ENCODE results near the gene NRCAM. TPM values are rescaled to one million over a fixed set of nuclear protein-coding genes. Genes with fewer than 3 reads are reported as not detected.
"Not testable (repeated sequence)": the region's sequence is repeated elsewhere in the genome, so short reads cannot be mapped to it uniquely, and the experiment has no call there.

NRCAM gene
- total RNA-seq, 5 donors from 2014 or later (not counting 1 experiment from before 2014, with no cell fraction given): 3.1 to 10.7 (median 5.0) TPM

DNA sequence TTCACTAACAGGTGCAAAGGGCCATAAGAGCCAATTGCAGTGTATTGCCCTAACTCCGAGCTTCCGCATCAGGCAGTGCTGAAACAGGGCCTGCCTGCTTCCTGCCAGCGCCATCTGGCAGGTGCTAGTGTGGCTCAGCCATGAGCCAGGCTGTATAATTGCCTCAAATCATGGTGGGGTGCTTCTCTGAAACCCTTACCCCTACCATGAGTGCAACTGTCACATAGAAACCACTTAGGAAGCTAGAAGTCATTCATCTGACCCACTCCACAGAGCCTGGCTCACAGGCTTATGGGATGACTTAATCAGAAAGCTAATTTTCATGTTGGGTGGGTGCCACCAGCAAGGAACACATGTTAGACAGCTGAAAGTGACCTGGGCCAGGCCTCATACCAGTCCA lies 192.8 kb downstream of the NRCAM start:
- H3K27ac Mint-ChIP-seq: no peak overlapping the region
- H3K9me3 Mint-ChIP-seq: peaks cover 4 to 8% (median 5%) of the 10 kb centered on the region in 3 donors
- H3K4me3 Mint-ChIP-seq: no peak overlapping the region
- Histone ChIP-seq H3K27me3 (replicated peaks in 1 of 2; ENCODE audit: control insufficient read depth in 2 of 2, extremely low read depth in 1 of 2, insufficient read depth in 2 of 2, low read length in 1 of 2) (peaks cover 0 to 4% of the 10 kb centered on the region in 2 experiments), H3K4me3 (ENCODE audit: control insufficient read depth in 1 of 2, extremely low read depth in 1 of 2, low read length in 1 of 2) (no peak overlapping the region), H3K4me1 (ENCODE audit: control insufficient read depth in 1 of 2, extremely low read depth in 1 of 2, insufficient read depth in 2 of 2, low read length in 2 of 2) (no peaks in the 10 kb centered on the region), H3K9me3 (no peaks in the 10 kb centered on the region), H3K36me3 (ENCODE audit: control insufficient read depth in 2 of 2, extremely low read depth in 1 of 2, insufficient read depth in 1 of 2, low read length in 1 of 2) (no peaks in the 10 kb centered on the region), H3K27ac (ENCODE audit: low read length) (no peak overlapping the region)
- H3K36me3 Mint-ChIP-seq: no peaks in the 10 kb centered on the region
- no peaks in the 10 kb centered on the region for H3K4me1 Mint-ChIP-seq
- peaks cover 0 to 4% of the 10 kb centered on the region in 2 donors for H3K27me3 Mint-ChIP-seq
- POLR2A ChIA-PET: no interaction called here
- DNase-seq: no peak
- 59% methylated on average over 3 of the region's 3 CpGs for WGBS (ENCODE audit: insufficient coverage)
- no peak for ATAC-seq (replicated peaks in 1 of 4)
- CTCF ChIA-PET: no interaction called here

DNA sequence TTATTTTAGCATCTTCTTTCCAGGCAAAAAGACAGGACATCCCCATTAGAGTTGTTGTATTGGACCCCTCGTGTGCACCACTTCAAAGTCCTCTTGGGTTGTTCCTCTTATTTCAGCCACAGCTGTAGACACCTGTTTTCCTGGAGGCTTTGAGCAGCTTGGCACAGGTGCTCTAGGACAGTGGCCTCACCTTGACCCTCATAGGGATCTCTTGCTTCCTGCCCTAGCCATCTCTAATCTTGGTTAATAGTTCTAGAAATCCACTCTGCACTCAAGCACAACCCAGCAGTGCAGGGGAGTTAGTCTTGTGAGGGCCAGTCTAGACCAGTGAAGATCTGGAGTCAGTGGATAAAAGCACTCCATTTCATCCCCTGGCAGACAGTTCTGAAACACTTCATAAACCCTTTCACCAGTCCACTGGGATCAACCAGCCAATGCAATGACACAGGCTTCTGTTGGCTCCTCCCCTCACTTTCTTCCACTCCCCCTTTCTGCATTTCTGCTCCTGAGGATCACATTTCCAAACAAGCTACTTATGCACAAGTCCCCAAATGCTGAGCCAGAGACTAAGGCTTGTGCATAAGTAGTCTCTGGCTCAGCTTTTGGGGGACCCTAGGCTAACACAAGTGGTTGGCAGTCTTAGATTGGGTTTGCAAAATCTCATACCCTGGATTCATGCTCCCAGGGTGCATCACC lies 194.5 kb downstream of the NRCAM start:
- no peaks in the 10 kb centered on the region for H3K36me3 Mint-ChIP-seq
- Histone ChIP-seq H3K4me3 (ENCODE audit: control insufficient read depth in 1 of 2, extremely low read depth in 1 of 2, low read length in 1 of 2) (no peak overlapping the region), H3K4me1 (ENCODE audit: control insufficient read depth in 1 of 2, extremely low read depth in 1 of 2, insufficient read depth in 2 of 2, low read length in 2 of 2) (no peaks in the 10 kb centered on the region), H3K9me3 (no peaks in the 10 kb centered on the region), H3K27me3 (replicated peaks in 1 of 2; ENCODE audit: control insufficient read depth in 2 of 2, extremely low read depth in 1 of 2, insufficient read depth in 2 of 2, low read length in 1 of 2) (peaks cover 0 to 4% of the 10 kb centered on the region in 2 experiments), H3K27ac (ENCODE audit: low read length) (no peak overlapping the region), H3K36me3 (ENCODE audit: control insufficient read depth in 2 of 2, extremely low read depth in 1 of 2, insufficient read depth in 1 of 2, low read length in 1 of 2) (no peaks in the 10 kb centered on the region)
- no peaks in the 10 kb centered on the region for H3K4me1 Mint-ChIP-seq
- 43% methylated on average over 1 of the region's 1 CpG for WGBS (ENCODE audit: insufficient coverage)
- ATAC-seq (replicated peaks in 1 of 4) (no peak), DNase-seq (no peak)
- no peak overlapping the region for H3K4me3 Mint-ChIP-seq
- peaks cover 4 to 8% (median 8%) of the 10 kb centered on the region in 3 donors for H3K9me3 Mint-ChIP-seq
- H3K27ac Mint-ChIP-seq: no peak overlapping the region
- CTCF ChIA-PET: no interaction called here
- peaks cover 0 to 4% of the 10 kb centered on the region in 2 donors for H3K27me3 Mint-ChIP-seq
- POLR2A ChIA-PET: no interaction called here

DNA sequence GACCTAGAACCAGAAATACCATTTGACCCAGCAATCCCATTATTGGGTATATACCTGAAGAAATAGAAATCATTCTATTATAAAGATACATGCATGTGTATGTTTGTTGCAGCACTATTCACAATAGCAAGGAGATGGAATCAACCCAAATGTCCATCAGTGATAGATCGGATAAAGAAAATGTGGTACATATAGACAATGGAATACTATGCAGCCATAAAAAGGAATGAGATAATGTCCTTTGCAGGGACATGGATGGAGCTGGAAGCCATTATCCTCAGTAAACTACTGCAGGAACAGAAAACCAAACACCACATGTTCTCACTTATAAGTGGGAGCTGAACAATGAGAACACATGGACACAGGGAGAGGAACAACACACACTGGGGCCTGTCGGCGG lies 196.8 kb downstream of the NRCAM start:
- H3K4me3 ChIP-seq (ENCODE audit: control insufficient read depth in 1 of 2, extremely low read depth in 1 of 2, low read length in 1 of 2); H3K4me3 Mint-ChIP-seq; H3K36me3 Mint-ChIP-seq; H3K36me3 ChIP-seq (ENCODE audit: control insufficient read depth in 2 of 2, extremely low read depth in 1 of 2, insufficient read depth in 1 of 2, low read length in 1 of 2); H3K27me3 Mint-ChIP-seq; ATAC-seq (replicated peaks in 1 of 4); H3K4me1 Mint-ChIP-seq; H3K27ac ChIP-seq (ENCODE audit: low read length); H3K9me3 ChIP-seq; POLR2A ChIA-PET; H3K27me3 ChIP-seq (replicated peaks in 1 of 2; ENCODE audit: control insufficient read depth in 2 of 2, extremely low read depth in 1 of 2, insufficient read depth in 2 of 2, low read length in 1 of 2); CTCF ChIA-PET; DNase-seq; H3K4me1 ChIP-seq (ENCODE audit: control insufficient read depth in 1 of 2, extremely low read depth in 1 of 2, insufficient read depth in 2 of 2, low read length in 2 of 2); H3K27ac Mint-ChIP-seq: not testable (repeated sequence)
- peaks cover 8 to 12% (median 10%) of the 10 kb centered on the region in 3 donors for H3K9me3 Mint-ChIP-seq
- no CpG with 5 or more reads among the region's 3 CpGs for WGBS (ENCODE audit: insufficient coverage)

DNA sequence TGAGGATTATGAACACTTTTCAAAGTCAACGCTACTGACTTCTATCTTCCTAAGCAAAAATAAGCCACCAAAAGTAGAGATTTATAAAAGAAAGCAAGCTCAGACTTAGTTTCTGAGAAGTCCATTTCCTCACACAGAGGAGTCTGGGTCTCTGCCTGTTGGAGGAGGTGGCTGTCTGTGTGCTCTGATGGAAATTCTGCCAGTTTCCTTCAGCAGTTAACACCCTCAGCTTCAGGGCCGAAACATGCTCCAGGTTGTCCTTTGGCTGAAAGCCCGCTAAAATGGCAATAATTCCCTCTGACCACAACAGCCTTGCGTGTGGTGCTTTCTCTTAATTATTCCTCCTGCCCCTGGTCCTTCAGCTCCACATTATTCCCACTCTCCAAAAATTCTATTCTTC lies 198.3 kb downstream of the NRCAM start:
- POLR2A ChIA-PET: no interaction called here
- Mint-ChIP-seq H3K4me3 (no peak overlapping the region), H3K4me1 (no peaks in the 10 kb centered on the region), H3K9me3 (peaks cover 8 to 12% (median 10%) of the 10 kb centered on the region in 3 donors), H3K27me3 (peaks cover 0 to 4% of the 10 kb centered on the region in 2 donors), H3K27ac (no peak overlapping the region), H3K36me3 (no peaks in the 10 kb centered on the region)
- Histone ChIP-seq H3K36me3 (ENCODE audit: control insufficient read depth in 2 of 2, extremely low read depth in 1 of 2, insufficient read depth in 1 of 2, low read length in 1 of 2) (no peaks in the 10 kb centered on the region), H3K4me1 (ENCODE audit: control insufficient read depth in 1 of 2, extremely low read depth in 1 of 2, insufficient read depth in 2 of 2, low read length in 2 of 2) (no peaks in the 10 kb centered on the region), H3K4me3 (ENCODE audit: control insufficient read depth in 1 of 2, extremely low read depth in 1 of 2, low read length in 1 of 2) (no peak overlapping the region), H3K27me3 (replicated peaks in 1 of 2; ENCODE audit: control insufficient read depth in 2 of 2, extremely low read depth in 1 of 2, insufficient read depth in 2 of 2, low read length in 1 of 2) (no peaks in the 10 kb centered on the region), H3K27ac (ENCODE audit: low read length) (no peak overlapping the region), H3K9me3 (no peaks in the 10 kb centered on the region)
- 85% methylated on average over 3 of the region's 4 CpGs for WGBS (ENCODE audit: insufficient coverage)
- DNase-seq (no peak), ATAC-seq (replicated peaks in 1 of 4) (no peak)
- CTCF ChIA-PET: no interaction called here

DNA sequence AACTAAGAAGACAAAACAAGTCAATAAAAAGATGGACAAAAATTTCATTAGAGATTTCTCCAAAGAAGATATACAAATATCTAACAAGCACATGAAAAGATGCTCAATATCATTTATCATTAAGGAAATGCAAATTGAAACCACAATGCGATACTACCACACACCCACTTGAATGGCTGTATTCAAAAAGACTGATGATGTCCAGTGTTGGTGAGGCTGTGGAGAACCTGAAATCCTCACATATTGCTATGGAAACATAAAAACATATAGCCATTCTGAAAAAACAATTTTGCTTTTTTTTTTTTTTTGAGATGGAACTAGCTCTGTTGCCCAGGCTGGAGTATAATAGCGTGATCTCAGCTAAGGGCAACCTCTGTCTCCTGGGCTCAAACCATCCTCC lies 202.0 kb downstream of the NRCAM start:
- Mint-ChIP-seq H3K4me3 (no peak overlapping the region), H3K36me3 (no peaks in the 10 kb centered on the region), H3K27ac (no peak overlapping the region), H3K9me3 (peaks cover 2 to 7% (median 4%) of the 10 kb centered on the region in 3 donors), H3K27me3 (peaks cover 0 to under 1% of the 10 kb centered on the region in 2 donors), H3K4me1 (no peaks in the 10 kb centered on the region)
- ChIA-PET CTCF (no interaction called here), POLR2A (no interaction called here)
- DNase-seq: no peak
- Histone ChIP-seq H3K9me3 (no peaks in the 10 kb centered on the region), H3K36me3 (ENCODE audit: control insufficient read depth in 2 of 2, extremely low read depth in 1 of 2, insufficient read depth in 1 of 2, low read length in 1 of 2) (no peaks in the 10 kb centered on the region), H3K27me3 (replicated peaks in 1 of 2; ENCODE audit: control insufficient read depth in 2 of 2, extremely low read depth in 1 of 2, insufficient read depth in 2 of 2, low read length in 1 of 2) (no peaks in the 10 kb centered on the region), H3K4me1 (ENCODE audit: control insufficient read depth in 1 of 2, extremely low read depth in 1 of 2, insufficient read depth in 2 of 2, low read length in 2 of 2) (no peaks in the 10 kb centered on the region), H3K27ac (ENCODE audit: low read length) (no peak overlapping the region), H3K4me3 (ENCODE audit: control insufficient read depth in 1 of 2, extremely low read depth in 1 of 2, low read length in 1 of 2) (no peak overlapping the region)
- WGBS (ENCODE audit: insufficient coverage): no CpG with 5 or more reads among the region's 2 CpGs
- ATAC-seq (replicated peaks in 1 of 4): no peak

DNA sequence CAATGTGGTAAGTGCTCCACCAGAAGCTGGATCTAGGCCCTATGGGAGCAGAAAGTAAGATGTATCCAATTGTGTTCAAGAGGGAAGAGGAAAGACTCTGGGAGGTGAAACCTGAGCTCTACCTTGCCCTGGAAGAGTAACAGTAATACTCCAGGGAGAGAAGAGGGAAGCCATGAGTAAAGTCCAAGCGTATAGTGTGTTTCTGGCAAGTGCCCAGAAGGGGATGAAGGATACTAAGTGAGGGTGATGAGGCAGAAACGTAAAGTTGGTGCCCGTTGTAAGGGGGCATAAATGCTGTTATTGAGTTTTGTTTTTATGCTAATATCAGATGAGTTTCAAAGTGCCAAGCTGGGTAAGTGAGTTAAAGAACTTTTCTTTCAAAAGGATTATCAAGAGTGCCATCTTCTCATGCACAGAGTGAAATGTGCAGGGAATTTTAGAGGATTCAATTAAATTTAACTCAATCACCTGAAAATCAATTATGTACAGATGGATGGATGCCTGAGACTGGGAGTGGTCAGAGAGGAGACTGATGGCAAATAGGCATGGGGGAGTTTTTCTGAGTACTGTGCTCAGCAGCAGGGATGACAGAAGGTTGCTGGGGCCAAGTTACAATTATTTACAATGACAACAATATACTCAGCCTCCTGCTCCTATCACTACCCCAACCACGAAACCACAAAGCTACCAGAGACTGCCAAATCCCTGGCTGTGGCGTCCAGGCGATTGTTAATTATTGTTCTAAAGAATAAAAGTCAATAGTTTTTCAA lies 202.8 kb downstream of the NRCAM start:
- Mint-ChIP-seq H3K9me3 (peaks cover 2 to 7% (median 4%) of the 10 kb centered on the region in 3 donors), H3K36me3 (no peaks in the 10 kb centered on the region), H3K4me1 (no peaks in the 10 kb centered on the region), H3K4me3 (no peak overlapping the region), H3K27ac (no peak overlapping the region), H3K27me3 (no peaks in the 10 kb centered on the region)
- Histone ChIP-seq H3K4me3 (ENCODE audit: control insufficient read depth in 1 of 2, extremely low read depth in 1 of 2, low read length in 1 of 2) (no peak overlapping the region), H3K4me1 (ENCODE audit: control insufficient read depth in 1 of 2, extremely low read depth in 1 of 2, insufficient read depth in 2 of 2, low read length in 2 of 2) (no peaks in the 10 kb centered on the region), H3K9me3 (no peaks in the 10 kb centered on the region), H3K27me3 (replicated peaks in 1 of 2; ENCODE audit: control insufficient read depth in 2 of 2, extremely low read depth in 1 of 2, insufficient read depth in 2 of 2, low read length in 1 of 2) (no peaks in the 10 kb centered on the region), H3K27ac (ENCODE audit: low read length) (no peak overlapping the region), H3K36me3 (ENCODE audit: control insufficient read depth in 2 of 2, extremely low read depth in 1 of 2, insufficient read depth in 1 of 2, low read length in 1 of 2) (no peaks in the 10 kb centered on the region)
- WGBS (ENCODE audit: insufficient coverage): 83% methylated on average over 3 of the region's 6 CpGs
- ChIA-PET CTCF (no interaction called here), POLR2A (interaction anchor here in 1 of 2 donors (0.5 kb wide), 1 partner anchor 33 kb away, joined by 5 read pairs; no protein-coding TSS in a partner anchor)
- no peak for ATAC-seq (replicated peaks in 1 of 4)
- DNase-seq: no peak

Data from T-cell (primary cell).